ENCODE results near the gene FAAP20. TPM values are rescaled to one million over a fixed set of nuclear protein-coding genes. Genes with fewer than 3 reads are reported as not detected.

FAAP20 gene
- total and polyA plus RNA-seq, 9 of the 15 experiments (the other 6 are each of a cell fraction or from before 2014, with no cell fraction given), result 0.58 to 143 (median 9.9) TPM

DNA sequence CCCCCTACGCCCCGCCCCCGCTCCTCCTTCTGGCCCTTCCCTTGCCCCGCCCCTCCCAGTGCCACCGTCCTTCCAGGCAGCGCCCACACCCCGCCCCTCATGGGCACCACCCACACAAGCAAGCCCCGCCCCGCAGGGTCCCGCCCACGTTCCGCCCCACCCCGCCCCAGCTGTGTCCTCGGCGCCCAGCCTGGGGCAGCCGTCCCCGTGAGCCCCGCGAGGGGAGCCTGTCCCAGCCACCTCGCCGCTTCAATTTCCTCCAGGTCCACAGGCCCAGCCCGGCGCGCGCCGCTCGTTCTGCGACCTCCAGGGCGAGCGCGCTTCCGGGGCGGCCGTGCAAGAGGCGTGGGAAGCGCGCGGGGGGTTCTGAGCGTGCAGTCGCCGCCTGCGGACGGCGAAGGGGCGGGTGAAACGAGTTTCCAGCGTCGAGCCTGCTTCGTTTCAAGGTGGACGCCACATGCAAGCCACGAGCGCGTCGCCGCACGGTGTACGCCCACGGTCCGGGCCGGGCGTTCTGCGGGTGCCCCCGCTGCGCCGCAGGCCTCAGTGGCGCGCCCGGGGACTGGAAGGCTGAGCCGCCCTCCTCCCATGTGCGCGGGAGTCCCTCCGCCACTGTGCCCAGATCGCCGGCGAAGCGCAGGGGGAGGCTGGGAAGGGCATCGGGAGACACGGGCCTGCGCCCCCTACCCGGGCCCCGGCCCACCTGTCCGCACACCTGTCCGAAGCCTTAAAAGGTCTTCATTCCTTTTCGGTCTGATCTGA, 10.8 kb upstream of the FAAP20 start (continued):
- TF ChIP-seq TEAD1 (CRISPR knock-in tag; IDR thresholded peaks at IDR 0.05) (peak; percentile 26 to 68; a peak in 1 of 4 replicates), FUS (optimal IDR thresholded peaks at IDR 0.05; ENCODE audit: low read depth, low read length) (peak; percentile 50), RHOXF2B (CRISPR knock-in tag; conservative IDR thresholded peaks at IDR 0.05) (no peak), E2F6 (IDR thresholded peaks at IDR 0.05; ENCODE audit: borderline replicate concordance in 1 of 2, extremely low read depth in 1 of 2, insufficient read depth in 1 of 2, insufficient read length in 1 of 2, low read depth in 1 of 2, low read length in 1 of 2, poor library complexity in 1 of 2, severe bottlenecking in 1 of 2) (peak; percentile 88 to 92), ZNF316 (IDR thresholded peaks at IDR 0.05) (no peak), ZBTB11 (CRISPR knock-in tag; IDR thresholded peaks at IDR 0.05) (no peak), U2AF1 (optimal IDR thresholded peaks at IDR 0.05; ENCODE audit: low read depth, low read length) (peak; percentile 10), JUN (IDR thresholded peaks at IDR 0.05; ENCODE audit: borderline replicate concordance, low read depth, low read length) (no peak), JUN (CRISPR knock-in tag; IDR thresholded peaks at IDR 0.05; ENCODE audit: borderline replicate concordance) (peak; percentile 51; the same call in 1 of the 2 replicates), PHTF2 (CRISPR knock-in tag; IDR thresholded peaks at IDR 0.05) (no peak), SMARCC2 (IDR thresholded peaks at IDR 0.05; ENCODE audit: low read depth) (no peak), EP300 (IDR thresholded peaks at IDR 0.05; ENCODE audit: low read length) (peak; percentile 7; the same call in 1 of the 2 replicates), ARID2 (IDR thresholded peaks at IDR 0.05) (no peak), KHSRP (IDR thresholded peaks at IDR 0.05) (no peak), PHB (CRISPR knock-in tag; IDR thresholded peaks at IDR 0.05) (no peak), ESRRA (IDR thresholded peaks at IDR 0.05; ENCODE audit: borderline replicate concordance, low read depth) (0 out of 2 replicates have a peak, but pooled peaks have one; percentile 30), BHLHE40 (IDR thresholded peaks at IDR 0.05; ENCODE audit: low read length) (peak; percentile 61), RBBP5 (IDR thresholded peaks at IDR 0.05; ENCODE audit: borderline replicate concordance, insufficient read depth, low read length, poor library complexity, severe bottlenecking) (peak; percentile 26), HNRNPL (IDR thresholded peaks at IDR 0.05; ENCODE audit: low read depth, low read length) (peak; percentile 81; the same call in 1 of the 2 replicates), CBX8 (IDR thresholded peaks at IDR 0.05; ENCODE audit: borderline replicate concordance, extremely low read depth, low read depth, low read length, poor library complexity, severe bottlenecking) (no peak), SREBF1 (IDR thresholded peaks at IDR 0.05; ENCODE audit: borderline replicate concordance, low read depth, low read length) (no peak)
- TF ChIP-seq, protein P1, sequence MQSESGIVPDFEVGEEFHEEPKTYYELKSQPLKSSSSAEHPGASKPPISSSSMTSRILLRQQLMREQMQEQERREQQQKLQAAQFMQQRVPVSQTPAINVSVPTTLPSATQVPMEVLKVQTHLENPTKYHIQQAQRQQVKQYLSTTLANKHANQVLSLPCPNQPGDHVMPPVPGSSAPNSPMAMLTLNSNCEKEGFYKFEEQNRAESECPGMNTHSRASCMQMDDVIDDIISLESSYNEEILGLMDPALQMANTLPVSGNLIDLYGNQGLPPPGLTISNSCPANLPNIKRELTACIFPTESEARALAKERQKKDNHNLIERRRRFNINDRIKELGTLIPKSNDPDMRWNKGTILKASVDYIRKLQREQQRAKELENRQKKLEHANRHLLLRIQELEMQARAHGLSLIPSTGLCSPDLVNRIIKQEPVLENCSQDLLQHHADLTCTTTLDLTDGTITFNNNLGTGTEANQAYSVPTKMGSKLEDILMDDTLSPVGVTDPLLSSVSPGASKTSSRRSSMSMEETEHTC (IDR thresholded peaks at IDR 0.05), result no peak
